ENCODE data around the gene ANTKMT. TPM values are rescaled to one million over a fixed set of nuclear protein-coding genes. Genes with fewer than 3 reads are reported as not detected.
A peak's percentile ranks its signal among the peaks of the same experiment; 100 is the strongest.

ANTKMT gene
- total and polyA plus RNA-seq, 4 donors = 13.1 to 33.0 (median 22.2) TPM

DNA sequence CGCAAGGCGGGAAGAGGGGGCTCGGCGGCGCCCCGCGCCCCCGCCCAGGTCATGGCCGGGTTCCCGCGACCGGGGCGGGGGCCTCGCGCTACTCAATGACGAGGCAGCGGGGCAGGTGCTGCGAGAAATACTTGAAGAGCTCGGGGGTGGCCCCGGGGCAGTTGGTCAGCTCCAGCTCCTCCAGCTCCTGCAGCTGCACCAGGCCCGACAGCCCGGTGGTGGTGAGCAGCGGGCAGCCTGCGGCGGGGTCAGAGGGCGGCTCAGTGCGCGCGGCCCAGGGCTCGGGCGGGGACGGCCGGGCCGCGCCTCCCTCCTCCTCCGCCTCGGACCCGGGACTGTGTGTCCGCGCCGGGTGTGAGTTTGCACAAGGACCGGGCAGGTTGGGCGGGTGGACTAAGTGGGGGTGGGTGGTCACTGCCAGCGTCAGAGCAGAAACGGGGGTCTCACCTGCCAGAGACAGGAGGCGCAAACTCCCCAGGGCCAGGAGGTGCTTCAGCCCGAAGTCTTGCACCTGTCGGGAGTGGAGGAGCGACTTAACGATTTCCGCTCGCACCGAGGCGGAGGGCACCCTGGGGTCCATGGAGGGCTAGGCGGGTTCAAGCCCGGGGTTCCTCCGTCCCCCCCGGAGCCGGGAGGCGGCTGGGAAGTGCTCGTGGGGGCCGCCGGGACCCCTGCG lies 26.6 kb upstream of the ANTKMT start:
- Histone ChIP-seq H3K27me3 (ENCODE audit: control insufficient read depth in 1 of 2, insufficient read depth in 2 of 2, low read length in 1 of 2) (peaks cover 0 to 2% of the 10 kb centered on the region in 2 donors), H3K4me3 (ENCODE audit: low read length in 2 of 2) (no peak overlapping the region), H3K27ac (ENCODE audit: low read depth in 1 of 2, low read length in 2 of 2) (no peak overlapping the region), H3K36me3 (ENCODE audit: control insufficient read depth in 1 of 2, insufficient read depth in 2 of 2, low read length in 1 of 2) (no peaks in the 10 kb centered on the region), H3K9me3 (ENCODE audit: control insufficient read depth, low read length) (no peaks in the 10 kb centered on the region), H3K4me1 (ENCODE audit: control insufficient read depth in 1 of 2, insufficient read depth in 2 of 2, low read length in 2 of 2) (no peaks in the 10 kb centered on the region)
- DNase-seq = no peak
- ATAC-seq (ENCODE audit: low FRiP score) = no peak
- intact Hi-C loops (cut with DNase I) = no loop called here
- 1 to 2% methylated on average over 55 to 64 of the region's 64 CpGs for WGBS, 2 donors

DNA sequence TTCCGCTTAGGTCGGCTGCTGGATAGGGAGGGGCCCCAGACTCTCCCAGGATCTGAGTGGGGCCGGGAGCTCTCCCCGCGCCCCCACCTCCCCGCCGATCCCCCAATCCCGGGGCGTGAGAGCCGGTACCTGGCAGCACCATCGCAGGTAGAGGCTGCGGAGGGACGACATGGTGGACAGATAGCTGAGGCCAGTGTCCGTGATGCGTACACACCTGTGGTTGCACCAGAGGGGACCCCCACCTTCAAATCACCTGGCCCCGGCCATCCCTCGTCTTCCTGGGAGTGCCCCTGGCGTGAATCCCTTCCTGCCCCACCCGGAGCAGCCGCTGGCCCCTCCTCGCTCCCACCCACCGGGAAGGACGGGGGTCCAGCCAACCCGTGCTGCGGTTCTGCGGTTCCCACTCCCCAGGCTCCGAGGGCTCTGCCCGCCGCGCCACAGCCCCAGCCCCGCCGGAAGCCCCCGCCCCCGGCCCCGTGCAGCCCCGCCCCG lies 26.0 kb upstream of the ANTKMT start:
- H3K27ac ChIP-seq (ENCODE audit: low read depth in 1 of 2, low read length in 2 of 2) = no peak overlapping the region
- H3K27me3 ChIP-seq (ENCODE audit: control insufficient read depth in 1 of 2, insufficient read depth in 2 of 2, low read length in 1 of 2) = peaks cover 0 to 2% of the 10 kb centered on the region in 2 donors
- no peaks in the 10 kb centered on the region for H3K4me1 ChIP-seq (ENCODE audit: control insufficient read depth in 1 of 2, insufficient read depth in 2 of 2, low read length in 2 of 2)
- 1 to 2% methylated on average over 24 to 37 of the region's 37 CpGs for WGBS, 2 donors
- no peak for DNase-seq
- intact Hi-C loops (cut with DNase I) = no loop called here
- H3K4me3 ChIP-seq (ENCODE audit: low read length in 2 of 2) = no peak overlapping the region
- ATAC-seq (ENCODE audit: low FRiP score) = no peak
- H3K36me3 ChIP-seq (ENCODE audit: control insufficient read depth in 1 of 2, insufficient read depth in 2 of 2, low read length in 1 of 2) = no peaks in the 10 kb centered on the region
- H3K9me3 ChIP-seq (ENCODE audit: control insufficient read depth, low read length) = no peaks in the 10 kb centered on the region

DNA sequence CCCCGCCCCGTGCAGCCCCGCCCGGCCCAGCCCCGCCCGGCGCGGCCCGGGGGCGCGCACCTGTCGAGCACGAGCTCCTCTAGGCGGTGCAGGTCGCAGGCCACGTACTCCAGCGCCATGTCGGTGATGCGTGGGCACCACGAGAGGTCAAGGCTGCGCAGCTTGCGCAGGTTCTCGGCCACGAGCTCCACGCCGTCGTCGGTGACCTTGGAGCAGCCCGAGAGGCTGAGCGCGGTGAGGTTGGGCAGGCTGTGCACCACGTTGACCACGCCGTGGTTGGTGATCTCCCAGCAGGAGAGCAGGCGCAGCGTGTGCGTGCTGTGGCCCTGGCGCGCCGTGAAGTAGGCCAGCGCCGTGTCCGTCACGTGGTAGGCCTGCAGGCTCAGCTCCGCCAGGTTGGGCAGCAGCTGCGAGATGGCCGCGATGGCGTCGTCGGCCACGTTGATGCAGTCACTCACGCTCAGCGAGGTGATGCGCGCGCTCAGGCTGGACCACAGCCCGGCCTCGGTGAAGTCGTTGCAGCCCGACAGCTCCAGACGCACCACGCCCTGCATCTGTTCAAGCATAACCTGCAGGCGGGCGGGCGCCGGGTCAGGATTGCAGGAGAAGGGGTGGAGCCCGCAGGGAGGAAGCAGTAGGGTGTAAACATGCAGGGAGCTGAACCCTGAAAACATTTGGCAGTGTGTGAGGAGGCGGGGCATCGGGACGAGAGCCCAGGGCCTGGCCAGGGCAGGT lies 25.4 kb upstream of the ANTKMT start:
- no peak overlapping the region for H3K4me3 ChIP-seq (ENCODE audit: low read length in 2 of 2)
- H3K36me3 ChIP-seq (ENCODE audit: control insufficient read depth in 1 of 2, insufficient read depth in 2 of 2, low read length in 1 of 2) = no peaks in the 10 kb centered on the region
- WGBS, 2 donors = 4 to 5% methylated on average over 59 to 71 of the region's 71 CpGs
- H3K27ac ChIP-seq (ENCODE audit: low read depth in 1 of 2, low read length in 2 of 2) = no peak overlapping the region
- no peak for DNase-seq
- ATAC-seq (ENCODE audit: low FRiP score) = no peak
- no peaks in the 10 kb centered on the region for H3K4me1 ChIP-seq (ENCODE audit: control insufficient read depth in 1 of 2, insufficient read depth in 2 of 2, low read length in 2 of 2)
- no peaks in the 10 kb centered on the region for H3K9me3 ChIP-seq (ENCODE audit: control insufficient read depth, low read length)
- peaks cover 0 to 2% of the 10 kb centered on the region in 2 donors for H3K27me3 ChIP-seq (ENCODE audit: control insufficient read depth in 1 of 2, insufficient read depth in 2 of 2, low read length in 1 of 2)
- intact Hi-C loops (cut with DNase I) = no loop called here

DNA sequence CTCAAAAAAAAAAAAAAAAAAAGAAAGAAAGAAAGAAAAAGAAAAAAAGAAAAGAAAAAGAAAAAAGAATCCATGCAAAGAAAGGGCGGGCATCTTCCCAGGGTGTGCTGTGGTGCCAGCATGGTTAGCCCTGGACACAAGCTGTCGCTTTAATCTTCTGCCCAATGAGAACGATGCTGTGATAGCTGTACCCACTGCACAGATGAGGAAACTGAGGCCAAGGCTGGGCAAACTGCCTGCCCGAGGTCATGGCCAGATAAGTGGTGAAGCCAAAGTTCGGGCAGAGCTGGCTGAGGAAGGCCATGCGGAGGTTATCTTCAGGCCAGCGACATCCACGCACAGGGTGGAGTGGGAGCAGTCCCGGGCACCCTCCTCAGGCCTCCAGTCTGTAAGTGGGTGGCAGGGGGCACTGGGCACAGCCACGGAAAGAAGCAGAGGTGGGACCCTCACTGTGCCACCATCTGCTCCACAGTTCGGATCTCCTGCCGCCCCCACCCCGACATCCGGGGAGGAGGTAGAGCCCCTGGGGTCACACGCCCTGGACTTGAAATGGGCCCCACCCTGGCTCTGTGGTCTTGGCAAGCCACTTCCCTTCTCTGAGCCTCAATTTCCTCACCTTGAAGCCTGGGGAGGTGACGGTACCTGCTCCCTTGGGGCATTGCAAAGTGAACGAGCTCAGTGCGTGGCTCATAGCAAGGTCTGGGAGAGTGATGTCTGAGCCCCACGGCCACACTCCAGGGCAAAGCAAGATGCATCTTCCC lies 21.9 kb upstream of the ANTKMT start:
- 74 to 78% methylated on average over 17 to 19 of the region's 19 CpGs for whole genome bisulfite sequencing, 2 donors
- H3K4me1 ChIP-seq (ENCODE audit: control insufficient read depth in 1 of 2, insufficient read depth in 2 of 2, low read length in 2 of 2) = no peaks in the 10 kb centered on the region
- intact Hi-C loops (cut with DNase I) = no loop called here
- ATAC-seq (ENCODE audit: low FRiP score) = no peak
- no peak for DNase-seq
- H3K9me3 ChIP-seq (ENCODE audit: control insufficient read depth, low read length) = no peaks in the 10 kb centered on the region
- H3K36me3 ChIP-seq (ENCODE audit: control insufficient read depth in 1 of 2, insufficient read depth in 2 of 2, low read length in 1 of 2) = no peaks in the 10 kb centered on the region
- peaks cover 0 to 2% of the 10 kb centered on the region in 2 donors for H3K27me3 ChIP-seq (ENCODE audit: control insufficient read depth in 1 of 2, insufficient read depth in 2 of 2, low read length in 1 of 2)
- H3K27ac ChIP-seq (ENCODE audit: low read depth in 1 of 2, low read length in 2 of 2) = no peak overlapping the region
- no peak overlapping the region for H3K4me3 ChIP-seq (ENCODE audit: low read length in 2 of 2)

DNA sequence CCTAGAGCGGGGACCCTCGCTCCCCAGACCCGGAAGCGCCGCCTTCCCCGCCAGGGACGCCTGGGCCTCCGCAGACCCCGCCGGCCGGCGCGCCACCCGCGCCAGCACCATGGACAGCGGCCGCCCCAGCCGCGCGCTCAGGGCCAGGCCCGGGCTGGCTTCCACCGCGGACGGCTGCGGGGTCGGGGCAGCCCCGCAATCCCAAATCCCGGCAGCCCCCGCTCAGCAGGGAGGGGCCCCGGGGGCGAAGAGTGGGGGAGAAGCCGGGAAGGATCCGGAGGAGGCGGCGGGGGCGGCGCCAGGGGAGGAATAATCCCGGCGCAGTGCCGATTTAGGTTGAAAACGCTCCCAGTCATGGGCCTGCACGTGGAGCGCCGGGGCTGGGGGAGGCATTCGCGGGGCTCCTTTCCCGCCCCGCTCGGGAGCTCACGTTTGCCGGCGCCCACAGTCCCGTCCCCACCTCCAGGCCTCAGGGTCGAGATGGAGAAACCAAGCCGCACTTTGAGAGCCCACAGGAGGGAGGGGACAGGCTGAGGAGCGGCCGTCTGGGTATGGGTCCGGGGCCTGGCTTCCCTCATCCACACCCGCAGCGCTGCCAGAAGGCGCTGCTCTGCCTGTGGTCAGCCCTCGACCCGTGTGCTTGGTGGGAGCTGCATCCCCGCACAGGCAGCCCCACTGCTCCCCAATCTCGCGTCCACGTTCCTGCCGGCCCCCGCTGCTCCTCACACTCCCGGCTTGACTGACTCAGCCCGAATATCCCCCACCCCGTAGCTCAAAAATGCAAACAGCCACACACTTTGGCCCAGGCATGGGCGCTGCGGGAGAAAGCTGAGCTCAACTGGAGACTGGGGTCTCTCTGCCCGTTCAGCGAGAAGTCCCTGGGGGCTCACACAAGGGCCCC lies 20.0 kb upstream of the ANTKMT start:
- intact Hi-C loops (cut with DNase I) = no loop called here
- Histone ChIP-seq H3K36me3 (ENCODE audit: control insufficient read depth in 1 of 2, insufficient read depth in 2 of 2, low read length in 1 of 2) (no peaks in the 10 kb centered on the region), H3K27ac (ENCODE audit: low read depth in 1 of 2, low read length in 2 of 2) (no peak overlapping the region), H3K9me3 (ENCODE audit: control insufficient read depth, low read length) (no peaks in the 10 kb centered on the region), H3K27me3 (ENCODE audit: control insufficient read depth in 1 of 2, insufficient read depth in 2 of 2, low read length in 1 of 2) (no peaks in the 10 kb centered on the region), H3K4me3 (ENCODE audit: low read length in 2 of 2) (no peak overlapping the region), H3K4me1 (ENCODE audit: control insufficient read depth in 1 of 2, insufficient read depth in 2 of 2, low read length in 2 of 2) (no peaks in the 10 kb centered on the region)
- ATAC-seq (ENCODE audit: low FRiP score) = peak; percentile 51
- DNase-seq = no peak
- WGBS, 2 donors = 4 to 5% methylated on average over 54 to 76 of the region's 76 CpGs

DNA sequence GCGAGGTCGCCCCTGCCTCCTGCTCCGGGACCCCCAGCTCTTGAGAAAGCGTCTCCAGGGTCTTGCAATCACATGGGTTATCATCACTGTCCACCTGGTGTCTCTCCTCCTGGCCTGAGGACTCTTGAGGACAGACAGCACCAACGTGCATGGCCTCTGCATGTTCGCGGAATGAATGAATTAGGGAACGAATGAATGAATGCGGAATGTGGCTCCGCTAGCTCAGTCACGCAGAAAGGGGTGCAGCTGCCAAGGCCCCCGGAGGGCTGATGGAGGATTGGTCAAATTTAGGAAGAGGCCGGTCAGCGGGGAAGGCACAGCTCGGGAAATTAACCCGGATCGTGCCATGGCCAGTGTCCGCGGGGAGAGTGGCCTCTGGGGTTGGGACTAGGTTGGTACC lies 18.6 kb upstream of the ANTKMT start:
- WGBS, 2 donors = 86 to 87% methylated on average over 19 of the region's 19 CpGs
- intact Hi-C loops (cut with DNase I) = no loop called here
- no peak for ATAC-seq (ENCODE audit: low FRiP score)

DNA sequence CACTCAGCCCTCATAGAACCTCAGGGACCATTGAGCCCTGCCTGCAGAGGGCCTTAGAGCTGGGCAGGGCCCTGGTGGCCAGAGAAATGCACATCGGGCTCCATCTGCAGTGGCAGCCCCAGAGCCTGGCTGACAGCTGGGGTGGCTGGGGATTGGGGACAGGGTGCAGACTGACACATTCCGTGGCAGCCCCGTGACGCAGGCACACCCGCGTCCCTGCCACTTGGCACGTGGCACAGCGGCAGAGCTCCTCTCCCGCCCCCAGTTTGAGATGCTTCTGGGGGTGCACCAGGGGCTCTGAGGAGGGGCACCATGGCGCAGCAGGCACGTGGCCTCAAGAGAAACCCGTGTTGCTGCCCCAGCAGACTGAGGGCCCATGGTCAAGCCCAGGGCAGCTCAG lies 17.5 kb upstream of the ANTKMT start:
- Histone ChIP-seq H3K36me3 (ENCODE audit: control insufficient read depth in 1 of 2, insufficient read depth in 2 of 2, low read length in 1 of 2) (no peaks in the 10 kb centered on the region), H3K27ac (ENCODE audit: low read depth in 1 of 2, low read length in 2 of 2) (no peak overlapping the region), H3K4me1 (ENCODE audit: control insufficient read depth in 1 of 2, insufficient read depth in 2 of 2, low read length in 2 of 2) (no peaks in the 10 kb centered on the region), H3K4me3 (ENCODE audit: low read length in 2 of 2) (no peak overlapping the region), H3K27me3 (ENCODE audit: control insufficient read depth in 1 of 2, insufficient read depth in 2 of 2, low read length in 1 of 2) (no peaks in the 10 kb centered on the region), H3K9me3 (ENCODE audit: control insufficient read depth, low read length) (no peaks in the 10 kb centered on the region)
- DNase-seq (no peak), ATAC-seq (ENCODE audit: low FRiP score) (no peak)
- intact Hi-C loops (cut with DNase I) = no loop called here
- 79% methylated on average over 12 of the region's 12 CpGs for WGBS, 2 donors

More for the DNA sequence above, 18.6 kb upstream of the ANTKMT start:
- H3K9me3 ChIP-seq (ENCODE audit: control insufficient read depth, low read length) = no peaks in the 10 kb centered on the region
- no peaks in the 10 kb centered on the region for H3K36me3 ChIP-seq (ENCODE audit: control insufficient read depth in 1 of 2, insufficient read depth in 2 of 2, low read length in 1 of 2)
- no peak for DNase-seq
- no peak overlapping the region for H3K4me3 ChIP-seq (ENCODE audit: low read length in 2 of 2)
- no peak overlapping the region for H3K27ac ChIP-seq (ENCODE audit: low read depth in 1 of 2, low read length in 2 of 2)
- H3K27me3 ChIP-seq (ENCODE audit: control insufficient read depth in 1 of 2, insufficient read depth in 2 of 2, low read length in 1 of 2) = no peaks in the 10 kb centered on the region
- no peaks in the 10 kb centered on the region for H3K4me1 ChIP-seq (ENCODE audit: control insufficient read depth in 1 of 2, insufficient read depth in 2 of 2, low read length in 2 of 2)

DNA sequence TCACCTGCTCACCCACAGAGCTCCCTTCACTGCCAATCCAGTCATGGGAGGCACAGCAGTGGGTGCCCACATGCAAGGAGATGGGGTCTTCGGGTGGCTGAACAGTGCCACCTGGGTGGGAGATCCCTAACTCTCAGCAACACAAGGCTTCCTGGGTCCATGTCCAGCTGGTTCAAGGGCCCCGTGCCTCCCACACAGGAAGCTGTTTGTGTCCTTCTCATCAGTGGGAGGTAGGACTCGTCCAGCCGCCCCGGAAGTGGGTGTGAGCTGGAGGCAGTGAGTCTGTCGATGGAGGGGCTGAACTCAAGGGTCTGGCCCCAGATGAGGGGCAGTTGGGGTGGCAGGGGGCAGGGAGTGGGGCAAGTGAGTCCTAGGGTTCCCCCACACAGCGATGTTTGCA lies 16.9 kb upstream of the ANTKMT start:
- H3K4me1 ChIP-seq (ENCODE audit: control insufficient read depth in 1 of 2, insufficient read depth in 2 of 2, low read length in 2 of 2) = no peaks in the 10 kb centered on the region
- no peak overlapping the region for H3K4me3 ChIP-seq (ENCODE audit: low read length in 2 of 2)
- H3K27ac ChIP-seq (ENCODE audit: low read depth in 1 of 2, low read length in 2 of 2) = no peak overlapping the region
- WGBS, 2 donors = 69 to 83% methylated on average over 7 of the region's 7 CpGs
- intact Hi-C loops (cut with DNase I) = no loop called here
- H3K9me3 ChIP-seq (ENCODE audit: control insufficient read depth, low read length) = no peaks in the 10 kb centered on the region
- DNase-seq = no peak
- no peaks in the 10 kb centered on the region for H3K27me3 ChIP-seq (ENCODE audit: control insufficient read depth in 1 of 2, insufficient read depth in 2 of 2, low read length in 1 of 2)
- no peak for ATAC-seq (ENCODE audit: low FRiP score)
- no peaks in the 10 kb centered on the region for H3K36me3 ChIP-seq (ENCODE audit: control insufficient read depth in 1 of 2, insufficient read depth in 2 of 2, low read length in 1 of 2)
